ENCODE data around the gene MUC3A.

Gene MUC3A

GRCh38 chr7:100967292-100967863 lies 18.0 kb downstream of the MUC3A start:
- Histone ChIP-seq H3K27me3 (ENCODE audit: control insufficient read depth in 5 of 5, insufficient read depth in 4 of 5, low read length in 5 of 5) (peaks cover 39 to 72% (median 64%) of the 10 kb centered on the region in 5 donors), H3K36me3 (ENCODE audit: control insufficient read depth in 5 of 5, insufficient read depth in 5 of 5, low read length in 5 of 5) (no peaks in the 10 kb centered on the region), H3K27ac (ENCODE audit: low read depth, low read length) (no peak overlapping the region), H3K9me3 (ENCODE audit: control insufficient read depth in 5 of 5, low read length in 5 of 5) (no peaks in the 10 kb centered on the region), H3K4me1 (ENCODE audit: control insufficient read depth in 5 of 5, insufficient read depth in 5 of 5, low read length in 5 of 5) (peaks cover 0 to 16% (median 13%) of the 10 kb centered on the region in 5 donors), H3K4me3 (ENCODE audit: low read depth in 1 of 5, low read length in 5 of 5) (no peak overlapping the region), H3K9ac (ENCODE audit: low read length in 5 of 5) (no peak overlapping the region)

GRCh38 chr7:100968031-100968430 lies 18.7 kb downstream of the MUC3A start:
- Histone ChIP-seq H3K27ac (ENCODE audit: low read depth, low read length) (no peak overlapping the region), H3K9ac (ENCODE audit: low read length in 5 of 5) (no peak overlapping the region), H3K27me3 (ENCODE audit: control insufficient read depth in 5 of 5, insufficient read depth in 4 of 5, low read length in 5 of 5) (peaks cover 40 to 74% (median 64%) of the 10 kb centered on the region in 5 donors)

GRCh38 chr7:100968650-100969049 lies 19.3 kb downstream of the MUC3A start:
- H3K27me3 ChIP-seq (ENCODE audit: control insufficient read depth in 5 of 5, insufficient read depth in 4 of 5, low read length in 5 of 5) = peaks cover 41 to 69% (median 60%) of the 10 kb centered on the region in 5 donors

More at GRCh38 chr7:100968031-100968430, 18.7 kb downstream of the MUC3A start:
- Histone ChIP-seq H3K4me3 (ENCODE audit: low read depth in 1 of 5, low read length in 5 of 5) (no peak overlapping the region), H3K4me1 (ENCODE audit: control insufficient read depth in 5 of 5, insufficient read depth in 5 of 5, low read length in 5 of 5) (peaks cover 0 to 16% (median 13%) of the 10 kb centered on the region in 5 donors), H3K36me3 (ENCODE audit: control insufficient read depth in 5 of 5, insufficient read depth in 5 of 5, low read length in 5 of 5) (no peaks in the 10 kb centered on the region), H3K9me3 (ENCODE audit: control insufficient read depth in 5 of 5, low read length in 5 of 5) (no peaks in the 10 kb centered on the region)

GRCh38 chr7:100969066-100969615 lies 19.8 kb downstream of the MUC3A start, which contains the start of gene MUC12:
Gene MUC12, plus strand, starts transcription at chr7:100969565. Its CDS starts 58 bp downstream, at chr7:100969623.
- Histone ChIP-seq H3K9ac (ENCODE audit: low read length in 5 of 5) (no peak within 1 kb of the TSS), H3K27ac (ENCODE audit: low read depth, low read length) (no peak within 1 kb of the TSS), H3K27me3 (ENCODE audit: control insufficient read depth in 5 of 5, insufficient read depth in 4 of 5, low read length in 5 of 5) (peaks cover 41 to 64% (median 56%) of the 10 kb centered on the region in 5 donors), H3K4me1 (ENCODE audit: control insufficient read depth in 5 of 5, insufficient read depth in 5 of 5, low read length in 5 of 5) (peaks cover 0 to 16% (median 13%) of the 10 kb centered on the region in 5 donors), H3K36me3 (ENCODE audit: control insufficient read depth in 5 of 5, insufficient read depth in 5 of 5, low read length in 5 of 5) (no peaks in the 10 kb centered on the region), H3K9me3 (ENCODE audit: control insufficient read depth in 5 of 5, low read length in 5 of 5) (peaks cover 0 to 2% (median 0%) of the 10 kb centered on the region in 5 donors), H3K4me3 (ENCODE audit: low read depth in 1 of 5, low read length in 5 of 5) (no peak within 1 kb of the TSS)

More at GRCh38 chr7:100968650-100969049, 19.3 kb downstream of the MUC3A start:
- no peak overlapping the region for H3K9ac ChIP-seq (ENCODE audit: low read length in 5 of 5)
- no peaks in the 10 kb centered on the region for H3K9me3 ChIP-seq (ENCODE audit: control insufficient read depth in 5 of 5, low read length in 5 of 5)
- no peaks in the 10 kb centered on the region for H3K36me3 ChIP-seq (ENCODE audit: control insufficient read depth in 5 of 5, insufficient read depth in 5 of 5, low read length in 5 of 5)
- H3K4me3 ChIP-seq (ENCODE audit: low read depth in 1 of 5, low read length in 5 of 5) = no peak overlapping the region
- peaks cover 0 to 16% (median 13%) of the 10 kb centered on the region in 5 donors for H3K4me1 ChIP-seq (ENCODE audit: control insufficient read depth in 5 of 5, insufficient read depth in 5 of 5, low read length in 5 of 5)
- H3K27ac ChIP-seq (ENCODE audit: low read depth, low read length) = no peak overlapping the region

GRCh38 chr7:100971111-100972001 lies 22.0 kb downstream of the MUC3A start:
- Histone ChIP-seq H3K9ac (ENCODE audit: low read length in 5 of 5) (no peak overlapping the region), H3K4me1 (ENCODE audit: control insufficient read depth in 5 of 5, insufficient read depth in 5 of 5, low read length in 5 of 5) (peaks cover 0 to 5% (median 3%) of the 10 kb centered on the region in 5 donors), H3K4me3 (ENCODE audit: low read depth in 1 of 5, low read length in 5 of 5) (no peak overlapping the region), H3K36me3 (ENCODE audit: control insufficient read depth in 5 of 5, insufficient read depth in 5 of 5, low read length in 5 of 5) (no peaks in the 10 kb centered on the region), H3K9me3 (ENCODE audit: control insufficient read depth in 5 of 5, low read length in 5 of 5) (peaks cover 0 to 7% (median 0%) of the 10 kb centered on the region in 5 donors), H3K27me3 (ENCODE audit: control insufficient read depth in 5 of 5, insufficient read depth in 4 of 5, low read length in 5 of 5) (peaks cover 28 to 42% (median 38%) of the 10 kb centered on the region in 5 donors), H3K27ac (ENCODE audit: low read depth, low read length) (no peak overlapping the region)

- Histone ChIP-seq H3K9ac (ENCODE audit: low read length in 5 of 5) (no peak overlapping the region), H3K4me3 (ENCODE audit: low read depth in 1 of 5, low read length in 5 of 5) (no peak overlapping the region), H3K27me3 (ENCODE audit: control insufficient read depth in 5 of 5, insufficient read depth in 4 of 5, low read length in 5 of 5) (peaks cover 22 to 36% (median 33%) of the 10 kb centered on the region in 5 donors), H3K27ac (ENCODE audit: low read depth, low read length) (no peak overlapping the region), H3K36me3 (ENCODE audit: control insufficient read depth in 5 of 5, insufficient read depth in 5 of 5, low read length in 5 of 5) (no peaks in the 10 kb centered on the region), H3K9me3 (ENCODE audit: control insufficient read depth in 5 of 5, low read length in 5 of 5) (peaks cover 0 to 7% (median 0%) of the 10 kb centered on the region in 5 donors), H3K4me1 (ENCODE audit: control insufficient read depth in 5 of 5, insufficient read depth in 5 of 5, low read length in 5 of 5) (no peaks in the 10 kb centered on the region)
These were observed 22.6 kb downstream of the MUC3A start for GRCh38 chr7:100972002-100972347.

GRCh38 chr7:100974021-100974420 lies 24.7 kb downstream of the MUC3A start:
- Histone ChIP-seq H3K27ac (ENCODE audit: low read depth, low read length) (no peak overlapping the region), H3K27me3 (ENCODE audit: control insufficient read depth in 5 of 5, insufficient read depth in 4 of 5, low read length in 5 of 5) (peaks cover 10 to 19% (median 16%) of the 10 kb centered on the region in 5 donors), H3K9ac (ENCODE audit: low read length in 5 of 5) (no peak overlapping the region), H3K36me3 (ENCODE audit: control insufficient read depth in 5 of 5, insufficient read depth in 5 of 5, low read length in 5 of 5) (no peaks in the 10 kb centered on the region), H3K4me3 (ENCODE audit: low read depth in 1 of 5, low read length in 5 of 5) (no peak overlapping the region), H3K9me3 (ENCODE audit: control insufficient read depth in 5 of 5, low read length in 5 of 5) (peaks cover 0 to 7% (median 0%) of the 10 kb centered on the region in 5 donors), H3K4me1 (ENCODE audit: control insufficient read depth in 5 of 5, insufficient read depth in 5 of 5, low read length in 5 of 5) (no peaks in the 10 kb centered on the region)

GRCh38 chr7:100975371-100975821 lies 26.1 kb downstream of the MUC3A start:
- Histone ChIP-seq H3K9ac (ENCODE audit: low read length in 5 of 5) (no peak overlapping the region), H3K27ac (ENCODE audit: low read depth, low read length) (no peak overlapping the region), H3K9me3 (ENCODE audit: control insufficient read depth in 5 of 5, low read length in 5 of 5) (peaks cover 0 to 7% (median 0%) of the 10 kb centered on the region in 5 donors), H3K36me3 (ENCODE audit: control insufficient read depth in 5 of 5, insufficient read depth in 5 of 5, low read length in 5 of 5) (no peaks in the 10 kb centered on the region), H3K4me3 (ENCODE audit: low read depth in 1 of 5, low read length in 5 of 5) (no peak overlapping the region), H3K4me1 (ENCODE audit: control insufficient read depth in 5 of 5, insufficient read depth in 5 of 5, low read length in 5 of 5) (no peaks in the 10 kb centered on the region), H3K27me3 (ENCODE audit: control insufficient read depth in 5 of 5, insufficient read depth in 4 of 5, low read length in 5 of 5) (peaks cover 3 to 8% (median 5%) of the 10 kb centered on the region in 5 donors)

- Histone ChIP-seq H3K4me3 (ENCODE audit: low read depth in 1 of 5, low read length in 5 of 5) (no peak overlapping the region), H3K27ac (ENCODE audit: low read depth, low read length) (no peak overlapping the region), H3K4me1 (ENCODE audit: control insufficient read depth in 5 of 5, insufficient read depth in 5 of 5, low read length in 5 of 5) (no peaks in the 10 kb centered on the region), H3K36me3 (ENCODE audit: control insufficient read depth in 5 of 5, insufficient read depth in 5 of 5, low read length in 5 of 5) (no peaks in the 10 kb centered on the region), H3K9ac (ENCODE audit: low read length in 5 of 5) (no peak overlapping the region), H3K27me3 (ENCODE audit: control insufficient read depth in 5 of 5, insufficient read depth in 4 of 5, low read length in 5 of 5) (peaks cover 0 to 3% (median 2%) of the 10 kb centered on the region in 5 donors), H3K9me3 (ENCODE audit: control insufficient read depth in 5 of 5, low read length in 5 of 5) (peaks cover 0 to 7% (median 0%) of the 10 kb centered on the region in 5 donors)
These were observed 29.0 kb downstream of the MUC3A start for GRCh38 chr7:100978300-100978699.
